ENCODE measurements around the gene PNMA8B.
A peak's percentile ranks its signal among the peaks of the same experiment; 100 is the strongest.

Gene PNMA8B, protein sequence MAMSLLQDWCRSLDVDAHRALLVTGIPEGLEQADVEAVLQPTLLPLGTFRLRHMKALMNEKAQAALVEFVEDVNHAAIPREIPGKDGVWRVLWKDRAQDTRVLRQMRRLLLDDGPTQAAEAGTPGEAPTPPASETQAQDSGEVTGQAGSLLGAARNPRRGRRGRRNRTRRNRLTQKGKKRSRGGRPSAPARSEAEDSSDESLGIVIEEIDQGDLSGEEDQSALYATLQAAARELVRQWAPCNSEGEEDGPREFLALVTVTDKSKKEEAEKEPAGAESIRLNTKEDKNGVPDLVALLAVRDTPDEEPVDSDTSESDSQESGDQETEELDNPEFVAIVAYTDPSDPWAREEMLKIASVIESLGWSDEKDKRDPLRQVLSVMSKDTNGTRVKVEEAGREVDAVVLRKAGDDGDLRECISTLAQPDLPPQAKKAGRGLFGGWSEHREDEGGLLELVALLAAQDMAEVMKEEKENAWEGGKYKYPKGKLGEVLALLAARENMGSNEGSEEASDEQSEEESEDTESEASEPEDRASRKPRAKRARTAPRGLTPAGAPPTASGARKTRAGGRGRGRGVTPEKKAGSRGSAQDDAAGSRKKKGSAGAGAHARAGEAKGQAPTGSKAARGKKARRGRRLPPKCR

DNA sequence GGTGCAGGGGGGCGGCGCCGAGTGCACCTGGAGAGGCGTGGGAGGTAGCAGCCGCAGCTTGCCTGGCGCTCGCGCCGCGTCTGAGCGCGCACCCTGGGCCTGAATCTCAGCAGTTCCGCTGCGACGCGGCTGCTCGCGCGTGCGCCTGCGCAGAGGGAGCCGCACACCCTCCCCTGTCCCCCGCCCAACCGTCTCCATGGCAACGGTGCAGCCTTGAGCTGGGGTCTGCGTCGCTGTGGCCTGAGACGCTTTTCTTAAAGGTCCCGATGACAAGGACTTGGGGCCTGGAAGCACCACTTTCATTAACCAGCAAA lies at the start of gene PNMA8B:
Gene PNMA8B (minus strand): TSS at position 82 of the 314 bp plus-strand sequence. CDS start 402 bp downstream, outside the sequence.
- Histone ChIP-seq H3K27me3 (peaks cover 93% of the 10 kb centered on the region), H3K27ac (no peak within 1 kb of the TSS), H3K36me3 (no peaks in the 10 kb centered on the region), H3K9me3 (no peaks in the 10 kb centered on the region), H3K4me3 (ENCODE audit: low read depth in 1 of 2, low read length in 1 of 2) (no peak within 1 kb of the TSS), H3K4me1 (ENCODE audit: control insufficient read depth in 1 of 2, insufficient read depth in 1 of 2, low read depth in 1 of 2, low read length in 1 of 2) (no peaks in the 10 kb centered on the region)
- TF ChIP-seq, protein P1, sequence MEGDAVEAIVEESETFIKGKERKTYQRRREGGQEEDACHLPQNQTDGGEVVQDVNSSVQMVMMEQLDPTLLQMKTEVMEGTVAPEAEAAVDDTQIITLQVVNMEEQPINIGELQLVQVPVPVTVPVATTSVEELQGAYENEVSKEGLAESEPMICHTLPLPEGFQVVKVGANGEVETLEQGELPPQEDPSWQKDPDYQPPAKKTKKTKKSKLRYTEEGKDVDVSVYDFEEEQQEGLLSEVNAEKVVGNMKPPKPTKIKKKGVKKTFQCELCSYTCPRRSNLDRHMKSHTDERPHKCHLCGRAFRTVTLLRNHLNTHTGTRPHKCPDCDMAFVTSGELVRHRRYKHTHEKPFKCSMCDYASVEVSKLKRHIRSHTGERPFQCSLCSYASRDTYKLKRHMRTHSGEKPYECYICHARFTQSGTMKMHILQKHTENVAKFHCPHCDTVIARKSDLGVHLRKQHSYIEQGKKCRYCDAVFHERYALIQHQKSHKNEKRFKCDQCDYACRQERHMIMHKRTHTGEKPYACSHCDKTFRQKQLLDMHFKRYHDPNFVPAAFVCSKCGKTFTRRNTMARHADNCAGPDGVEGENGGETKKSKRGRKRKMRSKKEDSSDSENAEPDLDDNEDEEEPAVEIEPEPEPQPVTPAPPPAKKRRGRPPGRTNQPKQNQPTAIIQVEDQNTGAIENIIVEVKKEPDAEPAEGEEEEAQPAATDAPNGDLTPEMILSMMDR (IDR thresholded peaks at IDR 0.05) = no peak

DNA sequence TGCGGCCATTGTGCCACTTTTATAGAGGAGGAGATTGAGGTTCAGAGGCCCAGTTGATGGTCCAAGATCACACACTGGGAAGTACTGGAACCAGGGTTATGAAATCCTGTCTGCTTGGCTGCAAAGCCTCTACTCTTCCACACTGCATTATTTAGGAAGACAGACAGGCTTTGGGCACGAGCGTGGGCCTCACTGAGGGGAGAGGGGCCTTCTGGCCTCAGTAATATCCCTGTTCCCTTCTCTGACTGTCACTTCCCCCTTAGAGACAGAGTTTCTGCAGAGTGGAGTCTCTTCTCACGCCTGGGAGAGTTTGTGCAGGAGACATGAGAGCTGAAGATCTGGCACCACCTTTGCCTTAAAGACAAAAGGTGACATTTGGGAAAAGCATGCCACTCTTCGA lies 49.0 kb upstream of the PNMA8B start:
- TF ChIP-seq, protein P1 (IDR thresholded peaks at IDR 0.05) = no peak
- H3K36me3 ChIP-seq = no peaks in the 10 kb centered on the region
- H3K27ac ChIP-seq = no peak overlapping the region
- no peaks in the 10 kb centered on the region for H3K9me3 ChIP-seq
- H3K4me1 ChIP-seq (ENCODE audit: control insufficient read depth in 1 of 2, insufficient read depth in 1 of 2, low read depth in 1 of 2, low read length in 1 of 2) = peaks cover 0 to 6% of the 10 kb centered on the region in 2 experiments
- H3K27me3 ChIP-seq = no peaks in the 10 kb centered on the region
- H3K4me3 ChIP-seq (ENCODE audit: low read depth in 1 of 2, low read length in 1 of 2) = no peak overlapping the region

DNA sequence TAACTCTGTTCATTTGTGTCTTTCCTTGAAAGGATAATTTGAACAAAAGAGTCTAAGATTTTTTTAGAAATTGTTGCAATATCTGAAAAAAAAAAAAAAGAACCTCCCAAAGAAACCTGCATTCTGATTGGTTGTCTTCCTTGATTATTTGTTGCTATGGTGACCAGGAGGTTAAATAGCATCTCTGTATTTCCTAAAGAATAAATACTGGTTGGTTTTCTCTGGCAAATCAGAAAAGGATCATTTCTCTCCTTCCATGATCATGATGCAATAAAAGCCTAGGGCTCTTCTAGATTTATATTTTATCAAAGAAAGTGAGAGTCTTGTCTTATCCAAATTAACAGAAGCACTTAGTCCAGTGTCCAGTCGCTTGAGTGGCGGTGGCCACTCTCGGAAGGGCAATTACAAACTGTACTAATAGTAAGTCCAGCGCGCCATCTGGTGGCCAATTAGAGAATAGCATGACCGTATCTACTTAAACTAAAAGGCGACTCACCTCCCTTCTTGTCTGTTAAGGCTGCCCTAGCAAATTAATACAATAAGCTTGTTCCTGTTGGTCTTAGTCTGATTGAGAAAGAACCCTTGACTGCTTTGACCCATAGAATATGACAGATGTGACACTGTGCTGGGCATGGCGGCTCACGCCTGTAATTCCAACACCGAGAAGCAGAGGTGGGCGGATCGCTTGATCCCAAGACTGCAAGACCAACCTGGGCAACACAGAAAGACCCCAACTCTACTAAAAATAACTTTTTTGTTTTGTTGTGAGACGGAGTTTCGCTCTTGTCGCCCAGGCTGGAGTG lies 47.0 kb upstream of the PNMA8B start:
- no peaks in the 10 kb centered on the region for H3K36me3 ChIP-seq
- TF ChIP-seq, protein P1 (IDR thresholded peaks at IDR 0.05) = peak; percentile 79
- no peaks in the 10 kb centered on the region for H3K27me3 ChIP-seq

DNA sequence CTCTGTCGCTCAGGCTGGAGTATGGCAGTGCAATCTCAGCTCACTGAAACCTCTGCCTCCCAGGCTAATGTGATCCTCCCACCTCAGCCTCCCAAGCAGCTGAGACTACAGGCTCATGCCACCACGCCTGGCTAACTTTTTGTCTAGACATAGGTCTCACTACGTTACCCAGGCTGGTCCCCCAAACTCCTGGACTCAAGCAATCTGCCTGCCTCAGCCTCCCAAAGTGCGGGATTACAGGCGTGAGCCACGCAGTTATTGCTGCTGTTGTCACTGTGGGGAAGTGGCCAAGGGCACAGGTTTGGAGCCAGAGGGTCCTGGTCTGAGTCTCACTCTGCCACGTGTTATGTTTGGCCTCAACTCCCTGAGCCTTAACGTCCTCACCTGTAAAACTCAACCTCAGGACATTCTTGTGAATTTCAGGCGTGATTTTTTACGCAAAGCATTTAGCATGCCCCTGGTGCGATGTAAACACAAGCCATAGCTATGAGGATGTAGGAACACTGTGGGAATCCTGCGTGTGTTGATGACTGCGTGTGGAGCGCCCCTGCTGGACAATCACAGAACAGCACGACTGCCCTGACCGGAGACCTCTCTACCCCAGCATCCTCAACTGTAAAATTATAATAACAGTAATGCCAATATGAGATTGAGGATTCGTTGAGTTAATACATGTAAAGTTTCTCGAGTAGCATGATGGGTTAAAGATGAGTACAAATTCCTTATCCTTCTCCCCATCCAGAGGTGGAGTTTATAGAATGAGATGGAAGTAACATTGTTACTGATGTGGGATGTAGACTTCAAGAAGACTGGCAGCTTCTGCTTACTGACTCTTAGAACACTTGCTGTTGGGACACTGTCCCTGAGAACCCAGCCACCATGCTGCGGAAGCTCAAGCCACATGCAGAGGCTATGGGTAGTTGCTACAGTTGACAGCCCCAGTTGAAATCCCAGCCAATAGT lies 41.8 kb upstream of the PNMA8B start:
- Histone ChIP-seq H3K4me3 (ENCODE audit: low read depth in 1 of 2, low read length in 1 of 2) (no peak overlapping the region), H3K27ac (no peak overlapping the region), H3K4me1 (ENCODE audit: control insufficient read depth in 1 of 2, insufficient read depth in 1 of 2, low read depth in 1 of 2, low read length in 1 of 2) (no peaks in the 10 kb centered on the region), H3K36me3 (no peaks in the 10 kb centered on the region), H3K27me3 (no peaks in the 10 kb centered on the region), H3K9me3 (no peaks in the 10 kb centered on the region)
- TF ChIP-seq, protein P1 (IDR thresholded peaks at IDR 0.05) = peak; percentile 77

More for the DNA sequence above, 47.0 kb upstream of the PNMA8B start:
- Histone ChIP-seq H3K9me3 (no peaks in the 10 kb centered on the region), H3K27ac (no peak overlapping the region), H3K4me3 (ENCODE audit: low read depth in 1 of 2, low read length in 1 of 2) (no peak overlapping the region), H3K4me1 (ENCODE audit: control insufficient read depth in 1 of 2, insufficient read depth in 1 of 2, low read depth in 1 of 2, low read length in 1 of 2) (peaks cover 0 to 6% of the 10 kb centered on the region in 2 experiments)

DNA sequence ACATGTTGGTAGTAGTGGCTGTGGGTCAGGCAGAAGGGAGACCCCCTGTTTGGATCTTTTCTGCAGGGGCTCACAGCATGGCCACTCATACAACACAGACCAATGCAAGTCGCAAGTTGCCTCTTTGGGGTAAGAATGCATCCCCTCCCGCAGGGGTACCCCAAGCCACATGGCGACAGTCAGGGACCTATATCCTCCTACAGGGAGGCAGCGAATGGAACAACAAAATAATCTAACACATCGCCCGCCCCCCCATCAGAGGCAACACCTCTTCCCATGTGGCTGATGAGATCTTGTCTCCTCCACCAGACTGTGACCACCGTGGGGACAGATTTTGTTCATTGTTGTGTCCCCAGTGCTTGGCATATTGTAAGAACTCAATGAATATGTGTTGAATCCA lies 40.7 kb upstream of the PNMA8B start:
- no peaks in the 10 kb centered on the region for H3K9me3 ChIP-seq
- no peak overlapping the region for H3K4me3 ChIP-seq (ENCODE audit: low read depth in 1 of 2, low read length in 1 of 2)
- H3K27ac ChIP-seq = no peak overlapping the region
- no peaks in the 10 kb centered on the region for H3K27me3 ChIP-seq
- H3K36me3 ChIP-seq = no peaks in the 10 kb centered on the region
- TF ChIP-seq, protein P1 (IDR thresholded peaks at IDR 0.05) = no peak
- H3K4me1 ChIP-seq (ENCODE audit: control insufficient read depth in 1 of 2, insufficient read depth in 1 of 2, low read depth in 1 of 2, low read length in 1 of 2) = no peaks in the 10 kb centered on the region

Measured in neutrophil (primary cell).